DMS53 (cell line): ENCODE results near the gene GDF10.

Experiments used
- DNase-seq: peaks from one replicate; lab custom pipeline; 2025; lab: John Stamatoyannopoulos, UW

The GDF10 gene

DNA sequence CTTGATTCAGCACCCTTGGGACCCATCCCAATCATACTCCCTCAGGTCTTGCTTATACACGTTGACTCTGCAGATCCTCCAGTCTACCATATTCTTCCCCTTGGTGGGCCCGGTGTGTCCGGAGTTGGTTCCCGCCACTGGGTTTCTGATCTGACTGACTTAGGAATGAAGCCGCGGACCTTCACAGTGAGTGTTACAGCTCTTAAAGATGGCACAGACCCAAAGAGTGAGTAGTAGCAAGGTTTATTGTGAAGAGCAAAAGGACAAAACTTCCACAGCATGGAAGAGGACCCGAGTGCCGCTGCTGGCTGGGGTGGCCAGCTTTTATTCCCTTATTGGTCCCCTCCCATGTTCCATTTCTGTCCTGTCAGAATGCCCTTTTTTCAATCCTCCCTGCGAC lies 5.9 kb upstream of the GDF10 start:
- no peak for DNase-seq

DNA sequence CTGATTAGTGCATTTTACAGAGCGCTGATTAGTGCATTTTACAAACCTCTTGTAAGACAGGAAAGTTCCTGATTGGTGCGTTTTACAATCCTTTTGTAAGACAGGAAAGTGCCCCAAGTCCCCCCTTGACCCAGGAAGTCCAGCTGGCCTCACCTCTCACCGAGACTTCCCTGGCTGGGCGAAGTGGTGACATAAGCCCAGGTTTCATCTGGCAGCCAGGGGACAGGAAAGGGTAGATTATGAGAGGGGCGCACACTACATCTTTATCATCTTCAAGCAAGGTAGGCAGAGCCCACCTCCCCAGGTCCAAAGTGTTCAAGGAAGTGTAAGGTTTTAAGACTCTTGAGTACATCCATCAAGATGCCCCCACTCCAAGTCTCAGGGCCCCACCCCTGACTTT lies 5.5 kb upstream of the GDF10 start:
- DNase-seq: no peak

DNA sequence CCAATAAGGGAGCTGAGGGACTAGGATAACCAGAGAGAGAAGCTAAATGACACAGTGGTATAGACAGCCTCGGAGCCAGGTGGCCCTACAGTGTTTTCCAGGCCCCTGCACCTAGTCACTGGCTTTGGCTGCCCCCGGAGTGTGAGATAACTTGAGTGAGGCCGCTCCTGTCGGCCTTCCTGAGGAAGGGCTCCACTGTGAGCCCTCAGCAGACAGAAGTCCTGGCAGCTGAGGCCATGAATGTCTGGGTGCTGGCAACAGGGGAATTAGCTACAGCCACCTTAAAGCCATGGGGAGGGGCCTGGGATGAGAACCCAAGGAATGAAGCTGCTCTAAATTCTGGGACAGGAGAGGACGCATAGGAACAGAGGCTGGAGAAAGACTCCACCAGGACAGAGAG lies 4.6 kb upstream of the GDF10 start:
- no peak for DNase-seq

DNA sequence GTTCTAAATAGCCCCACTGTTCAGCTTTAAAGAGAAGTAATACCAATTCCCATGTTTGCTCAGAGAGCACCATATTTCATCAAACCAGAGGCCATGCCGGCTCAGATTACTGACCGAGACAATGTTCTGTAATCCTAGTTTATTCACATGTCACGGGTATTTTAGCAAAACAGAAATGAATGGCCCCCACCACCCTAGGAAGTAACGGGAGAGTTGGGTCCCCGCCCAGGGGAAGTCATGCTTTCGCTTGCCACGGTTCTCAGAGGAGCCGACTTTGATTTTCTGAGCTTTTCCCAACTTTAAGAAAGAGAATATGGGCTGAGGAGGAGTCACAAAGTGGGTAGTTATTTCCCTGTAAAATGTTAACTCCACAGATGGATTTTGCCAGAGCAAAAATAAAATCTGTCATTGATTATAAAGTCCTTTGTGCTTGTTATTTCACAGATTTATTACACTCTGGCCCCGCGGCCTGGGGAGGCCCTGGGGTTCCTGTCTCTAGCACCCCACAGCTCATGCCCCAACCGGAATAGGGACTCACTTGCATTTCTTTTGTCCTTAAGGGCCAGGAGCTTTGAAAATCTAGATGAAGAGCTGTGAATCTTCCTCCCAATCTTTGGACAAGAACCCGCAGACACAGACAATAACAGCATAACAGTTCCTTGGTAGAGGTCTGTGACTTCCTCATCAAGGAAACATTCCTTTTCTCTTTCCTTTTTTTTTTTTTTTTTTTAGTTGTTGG lies 3.7 kb upstream of the GDF10 start:
- no peak for DNase-seq

DNA sequence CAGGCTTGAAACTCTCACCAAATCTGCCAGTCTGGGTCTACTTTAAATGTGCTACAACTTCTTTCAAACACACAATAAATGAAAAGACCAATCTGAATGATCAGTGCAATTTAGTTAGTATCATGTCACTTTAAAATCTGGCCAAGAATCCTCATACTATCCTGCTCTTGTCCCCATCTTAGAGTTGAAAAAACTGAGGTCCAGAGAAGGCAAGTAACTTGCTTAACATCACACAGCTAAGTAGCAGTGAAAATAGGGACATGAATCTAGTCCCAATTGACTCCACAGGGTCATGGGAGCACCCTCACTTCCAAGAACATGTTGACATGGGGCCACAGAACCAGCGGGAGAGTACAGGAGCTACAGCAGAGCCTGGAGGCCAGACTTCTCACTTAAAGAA lies 3.1 kb upstream of the GDF10 start:
- no peak for DNase-seq

DNA sequence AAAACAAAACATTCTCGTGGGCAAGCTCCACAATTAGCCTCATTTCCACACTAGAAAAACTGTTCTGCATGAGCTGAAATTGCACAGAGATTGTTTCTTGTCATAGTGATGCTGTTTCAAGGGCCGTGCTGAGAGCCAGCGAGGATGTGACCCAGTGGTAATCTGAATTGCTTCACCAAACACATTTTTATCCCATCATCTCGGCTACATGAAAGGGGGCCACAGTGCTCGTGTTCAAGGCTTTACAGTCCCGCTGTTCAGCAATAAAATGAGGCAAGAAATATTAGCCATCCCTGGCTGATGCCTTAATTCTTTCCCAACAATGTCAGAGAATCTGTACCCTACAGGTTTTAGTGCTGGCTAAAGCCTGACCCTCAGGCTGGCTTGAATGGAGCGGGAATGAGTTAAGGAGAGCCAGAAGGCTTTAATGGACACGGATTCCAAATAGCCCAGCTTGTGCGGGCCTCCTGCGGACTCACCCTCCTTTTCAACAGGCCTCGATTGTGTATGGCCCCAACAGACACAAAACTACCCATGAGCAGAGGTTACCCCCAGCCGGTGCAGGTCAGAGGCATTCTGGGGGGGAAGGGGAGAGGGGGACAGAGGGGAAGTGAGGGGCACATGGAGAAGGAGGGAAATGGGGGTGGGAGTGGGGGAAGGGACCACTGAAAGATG lies 2.0 kb upstream of the GDF10 start:
- DNase-seq: no peak

DNA sequence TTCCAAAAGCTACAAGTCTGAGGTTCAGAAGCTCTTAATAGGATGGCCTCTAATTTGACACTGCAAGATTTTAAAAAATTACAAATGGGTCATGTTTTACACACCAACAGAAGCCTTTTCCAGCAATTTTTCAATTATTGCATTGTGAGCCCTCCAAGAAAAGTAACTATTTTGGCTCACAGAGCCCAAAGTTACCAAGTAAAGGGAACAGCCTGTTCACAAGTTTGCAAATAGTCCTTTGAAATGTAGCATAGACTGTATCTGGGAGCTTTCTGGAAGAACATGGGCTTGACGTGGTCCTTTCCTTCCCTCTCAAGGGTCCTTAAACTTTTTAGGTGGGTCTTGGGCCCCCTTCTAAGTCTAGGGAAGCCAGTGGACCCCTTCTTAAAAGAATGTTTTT lies 1.3 kb upstream of the GDF10 start:
- no peak for DNase-seq

DNA sequence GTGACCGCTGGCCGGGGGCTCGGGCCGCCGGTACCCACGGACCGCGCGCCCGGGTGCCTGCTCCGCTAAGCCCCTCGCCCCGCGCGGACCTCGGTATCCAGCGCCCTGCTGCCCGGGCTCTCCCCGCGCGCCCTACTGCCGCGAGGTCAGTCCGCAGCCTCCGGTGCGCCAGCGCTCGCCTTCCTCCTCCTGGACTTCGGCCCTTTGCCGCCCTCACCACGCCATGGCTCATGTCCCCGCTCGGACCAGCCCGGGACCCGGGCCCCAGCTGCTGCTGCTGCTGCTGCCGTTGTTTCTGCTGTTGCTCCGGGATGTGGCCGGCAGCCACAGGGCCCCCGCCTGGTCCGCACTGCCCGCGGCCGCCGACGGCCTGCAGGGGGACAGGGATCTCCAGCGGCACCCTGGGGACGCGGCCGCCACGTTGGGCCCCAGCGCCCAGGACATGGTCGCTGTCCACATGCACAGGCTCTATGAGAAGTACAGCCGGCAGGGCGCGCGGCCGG lies 483 bp downstream of the GDF10 start:
- DNase-seq: peak; percentile 46

DNA sequence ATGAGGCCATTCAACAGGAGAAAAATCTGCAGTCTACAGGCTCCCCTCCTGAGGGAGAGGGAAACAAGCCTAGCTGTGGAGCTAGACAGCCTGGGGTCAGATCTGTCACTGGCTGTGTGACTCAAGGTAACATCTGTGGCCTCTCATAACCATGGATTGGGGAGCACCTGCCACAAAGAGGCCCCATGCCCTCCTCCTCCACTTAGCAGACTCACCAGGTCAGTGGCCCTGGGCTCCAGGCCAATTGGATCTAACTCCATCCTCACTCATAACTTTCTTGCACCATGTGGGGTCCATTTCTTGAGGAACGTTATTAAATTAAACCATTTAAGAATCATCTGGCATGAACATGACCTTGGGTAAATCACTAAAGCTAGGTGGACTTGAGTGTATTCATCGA lies 1.8 kb downstream of the GDF10 start:
- DNase-seq: no peak

DNA sequence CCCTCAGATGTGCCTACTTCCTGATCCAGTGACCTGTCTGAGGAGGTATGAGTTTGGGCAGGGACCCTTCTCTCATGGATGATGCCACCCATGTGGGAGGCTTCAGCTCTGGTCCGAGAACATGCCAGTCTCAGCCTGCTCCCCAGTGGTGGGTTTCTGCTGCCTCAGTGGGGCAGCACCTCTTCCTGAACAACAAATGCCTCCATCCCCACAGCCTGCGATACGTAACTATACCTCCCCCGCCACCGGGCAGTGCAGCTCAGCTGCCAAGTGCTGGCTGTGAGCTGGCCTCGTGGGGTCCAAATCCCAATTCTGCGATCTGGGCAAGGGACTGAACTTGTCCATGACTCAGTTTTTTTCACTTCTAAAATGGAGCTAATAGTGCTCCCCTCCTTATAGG lies 3.1 kb downstream of the GDF10 start:
- DNase-seq: no peak

DNA sequence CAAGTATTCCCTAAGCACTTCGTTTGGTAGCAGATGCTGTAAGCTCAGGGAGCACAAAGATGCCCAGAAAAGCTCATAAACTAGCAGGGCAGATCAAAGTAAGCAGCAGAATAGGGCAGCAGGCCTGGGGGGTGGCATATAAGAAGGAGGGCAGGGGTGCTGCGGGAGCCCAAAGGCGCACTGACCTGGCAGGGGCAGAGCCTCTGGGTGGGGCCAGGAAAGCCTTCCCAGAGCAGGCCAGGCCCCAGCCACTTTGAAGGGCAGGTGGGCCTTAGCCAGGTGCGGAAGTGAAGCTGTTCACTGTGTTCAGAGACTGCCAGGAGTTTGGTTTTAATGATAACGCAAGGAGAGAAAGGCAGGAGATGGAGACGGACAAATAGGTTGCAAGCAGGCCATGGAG lies 3.9 kb downstream of the GDF10 start:
- no peak for DNase-seq

DNA sequence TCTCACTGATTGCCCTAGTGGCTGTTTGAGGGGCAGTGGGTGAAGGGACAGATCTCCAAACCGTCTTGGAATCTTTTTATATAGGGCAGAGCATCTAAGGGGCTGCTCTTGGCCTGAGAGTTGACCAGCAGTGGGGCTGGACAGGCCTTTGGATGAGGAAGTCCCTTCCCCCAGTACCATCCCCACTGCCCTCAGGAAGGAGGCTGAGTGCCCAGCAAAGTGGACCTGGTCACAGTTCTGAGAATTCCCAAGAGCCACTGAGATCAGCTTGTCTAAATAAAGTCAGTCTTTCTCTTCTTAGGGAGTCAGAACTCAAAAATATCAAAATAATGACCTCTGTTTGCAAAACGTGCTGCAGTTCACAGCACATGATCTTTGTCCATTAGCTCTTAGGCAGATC lies 5.6 kb downstream of the GDF10 start:
- DNase-seq: no peak

DNA sequence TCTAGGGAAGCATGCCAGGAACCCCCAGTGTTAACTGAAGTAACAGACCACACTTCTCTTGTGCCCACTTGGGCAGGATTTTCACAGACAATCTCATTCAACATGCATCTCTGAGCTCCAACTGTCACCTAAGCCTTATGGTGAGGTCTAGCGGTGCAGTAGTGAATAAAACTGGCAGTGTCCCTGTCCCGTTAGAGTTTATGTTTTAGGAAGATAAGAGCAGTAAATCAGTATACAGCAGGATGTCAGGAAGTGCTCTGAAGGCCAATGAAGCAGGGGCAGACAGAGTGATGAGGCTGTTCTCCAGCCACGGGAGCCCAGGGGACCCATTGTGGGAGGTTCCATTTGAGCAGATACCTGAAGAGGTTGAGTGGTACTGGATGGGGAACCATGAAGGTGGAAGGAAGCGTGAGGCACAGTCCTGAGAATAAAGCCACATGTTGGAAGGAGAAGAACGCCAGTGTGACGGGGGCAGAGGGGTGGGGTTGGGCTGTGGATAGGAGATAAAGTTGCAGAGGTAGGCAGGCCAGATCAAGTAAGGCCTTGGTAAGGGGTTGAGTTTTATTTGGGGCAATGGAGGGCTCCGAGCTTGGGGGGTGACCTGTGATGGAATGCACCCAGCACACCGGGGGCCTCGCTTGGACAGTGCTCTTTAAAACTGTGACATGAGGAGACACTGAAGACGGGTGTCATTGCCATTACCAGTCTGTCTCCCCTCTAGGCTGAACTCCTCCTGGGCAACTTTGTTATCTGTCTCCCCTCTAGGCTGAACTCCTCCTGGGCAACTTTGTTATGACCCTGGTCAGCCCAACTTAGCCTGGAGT lies 6.6 kb downstream of the GDF10 start:
- no peak for DNase-seq

DNA sequence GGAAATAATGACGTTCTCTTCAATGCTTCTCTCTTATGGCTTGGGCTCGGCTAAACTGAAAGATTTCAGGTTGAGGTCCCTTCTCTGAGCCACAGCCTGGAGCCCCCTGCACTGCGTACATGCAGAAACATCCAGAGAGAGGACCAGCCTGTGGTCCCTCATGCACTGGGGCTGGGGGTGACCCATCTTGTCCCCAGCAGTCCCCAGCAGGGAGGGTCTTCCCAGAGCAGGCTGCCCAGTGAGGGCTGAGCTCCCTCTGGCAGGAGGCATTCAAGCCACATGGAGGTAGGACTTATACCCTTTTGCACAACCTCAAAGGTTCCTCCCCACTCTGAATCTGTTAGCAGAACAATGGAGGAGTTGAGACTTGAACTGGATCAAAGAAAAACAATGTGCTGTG lies 7.4 kb downstream of the GDF10 start:
- no peak for DNase-seq

DNA sequence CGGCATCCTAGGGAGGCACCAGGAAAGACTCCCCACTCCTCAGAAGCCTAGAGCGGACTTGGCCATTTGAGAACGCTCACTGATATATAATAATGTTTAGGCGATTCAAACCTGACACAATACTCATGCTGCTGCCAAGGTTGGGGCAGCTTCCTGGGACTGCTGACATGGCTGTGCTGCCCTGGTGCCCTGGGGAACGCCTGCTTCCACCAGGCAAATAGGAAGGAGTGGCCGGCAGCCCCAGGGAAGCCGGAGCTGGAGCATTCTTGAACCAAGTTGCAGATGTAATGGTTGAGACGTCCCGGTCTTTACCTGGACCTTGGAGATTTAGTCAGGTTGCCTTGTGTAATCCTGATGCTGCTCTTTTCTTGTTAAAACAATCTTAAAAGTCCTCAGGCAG lies 8.8 kb downstream of the GDF10 start:
- DNase-seq: no peak

DNA sequence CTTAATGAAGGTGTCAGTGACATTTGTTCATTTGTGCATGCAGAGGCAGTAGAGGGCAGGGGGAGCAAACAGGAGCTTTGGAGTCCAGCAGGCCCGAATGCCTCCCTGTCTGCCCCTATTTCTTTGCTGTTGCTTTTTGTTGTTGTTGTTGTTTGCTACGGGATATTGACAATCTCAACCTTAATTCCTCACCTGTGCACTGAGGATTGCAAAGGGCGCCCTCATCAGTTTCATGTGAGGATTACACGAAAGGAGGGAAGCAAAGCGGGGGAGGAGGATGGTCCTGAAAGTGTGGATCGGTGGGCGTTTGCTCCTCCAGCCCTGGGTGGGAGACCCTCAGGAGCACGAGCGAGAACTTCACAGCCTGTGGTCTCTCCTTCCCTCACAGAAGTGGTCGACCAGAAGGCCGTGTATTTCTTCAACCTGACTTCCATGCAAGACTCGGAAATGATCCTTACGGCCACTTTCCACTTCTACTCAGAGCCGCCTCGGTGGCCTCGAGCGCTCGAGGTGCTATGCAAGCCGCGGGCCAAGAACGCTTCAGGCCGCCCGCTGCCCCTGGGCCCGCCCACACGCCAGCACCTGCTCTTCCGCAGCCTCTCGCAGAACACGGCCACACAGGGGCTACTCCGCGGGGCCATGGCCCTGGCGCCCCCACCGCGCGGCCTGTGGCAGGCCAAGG lies 9.6 kb downstream of the GDF10 start:
- DNase-seq: peak; percentile 29

DNA sequence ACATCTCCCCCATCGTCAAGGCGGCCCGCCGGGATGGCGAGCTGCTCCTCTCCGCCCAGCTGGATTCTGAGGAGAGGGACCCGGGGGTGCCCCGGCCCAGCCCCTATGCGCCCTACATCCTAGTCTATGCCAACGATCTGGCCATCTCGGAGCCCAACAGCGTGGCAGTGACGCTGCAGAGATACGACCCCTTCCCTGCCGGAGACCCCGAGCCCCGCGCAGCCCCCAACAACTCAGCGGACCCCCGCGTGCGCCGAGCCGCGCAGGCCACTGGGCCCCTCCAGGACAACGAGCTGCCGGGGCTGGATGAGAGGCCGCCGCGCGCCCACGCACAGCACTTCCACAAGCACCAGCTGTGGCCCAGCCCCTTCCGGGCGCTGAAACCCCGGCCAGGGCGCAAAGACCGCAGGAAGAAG lies 10.1 kb downstream of the GDF10 start:
- DNase-seq: no peak

DNA sequence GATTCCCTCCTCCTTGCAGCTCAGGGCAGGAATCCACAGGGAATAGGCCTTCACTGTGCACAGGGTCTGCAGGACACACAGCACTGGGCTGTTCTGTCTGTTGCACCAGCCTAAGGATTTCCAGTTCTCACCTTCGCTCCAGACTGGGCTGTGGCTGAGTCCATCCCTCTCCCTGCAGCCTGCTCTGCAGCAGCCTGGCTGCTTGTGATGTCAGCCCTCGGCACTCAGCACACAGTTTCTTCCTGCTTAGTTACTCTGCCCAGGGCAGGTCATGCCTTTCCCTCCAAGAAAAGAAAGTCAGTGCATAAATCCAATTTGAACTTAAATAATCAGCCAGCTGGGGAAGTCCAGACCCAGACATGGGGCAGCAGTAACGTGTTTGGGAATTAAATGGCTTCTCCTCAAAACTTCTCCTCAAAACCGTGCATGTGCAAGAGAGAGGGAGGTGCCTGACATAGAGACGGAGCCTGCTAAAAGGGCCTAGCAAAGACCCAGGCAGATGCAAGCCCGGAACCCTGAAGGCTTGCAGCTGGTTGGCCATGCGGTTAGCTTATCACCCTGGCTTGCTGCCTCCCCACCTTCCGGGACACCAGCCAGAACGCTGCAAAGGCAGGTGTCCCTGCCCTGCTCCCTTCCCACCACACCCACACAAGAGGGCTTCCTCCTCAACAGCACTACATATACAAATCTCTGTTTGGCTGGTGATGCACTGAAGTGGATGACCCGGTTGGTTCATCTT lies 11.4 kb downstream of the GDF10 start:
- DNase-seq: peak; percentile 80

DNA sequence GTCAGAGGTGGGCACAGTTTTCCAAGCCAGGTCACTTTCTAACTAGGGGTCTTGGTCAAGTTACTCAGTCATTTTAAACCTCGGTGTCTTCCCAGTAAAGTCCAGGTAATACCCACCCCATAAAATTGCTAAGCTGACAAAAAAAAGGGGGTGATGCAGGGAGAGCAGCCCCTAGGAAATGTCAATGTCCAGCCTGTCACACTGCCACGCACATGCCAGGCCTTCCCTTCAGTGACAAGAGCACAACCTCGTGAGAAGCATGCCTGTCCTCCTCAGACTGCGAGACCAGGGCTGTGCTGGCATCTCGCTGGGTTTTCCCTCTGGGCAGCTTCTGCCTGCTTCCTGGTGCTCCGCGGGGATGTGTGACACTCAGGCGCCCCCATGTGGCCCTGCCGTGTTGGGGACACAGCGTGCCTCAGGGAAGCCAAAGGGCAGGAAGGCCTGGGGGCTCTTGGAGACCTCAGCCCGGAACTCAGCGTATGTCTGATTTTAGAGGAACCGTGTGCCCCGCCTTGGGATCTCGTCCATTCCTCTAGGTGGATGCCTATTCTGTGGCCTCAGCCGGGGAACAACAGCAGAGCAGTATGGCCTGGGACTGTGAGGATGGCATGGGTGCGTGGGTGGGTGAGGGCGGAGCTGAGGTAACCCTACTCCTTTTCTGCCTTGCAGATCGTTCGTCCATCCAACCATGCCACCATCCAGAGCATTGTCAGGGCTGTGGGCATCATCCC lies 12.1 kb downstream of the GDF10 start:
- DNase-seq: peak; percentile 93

DNA sequence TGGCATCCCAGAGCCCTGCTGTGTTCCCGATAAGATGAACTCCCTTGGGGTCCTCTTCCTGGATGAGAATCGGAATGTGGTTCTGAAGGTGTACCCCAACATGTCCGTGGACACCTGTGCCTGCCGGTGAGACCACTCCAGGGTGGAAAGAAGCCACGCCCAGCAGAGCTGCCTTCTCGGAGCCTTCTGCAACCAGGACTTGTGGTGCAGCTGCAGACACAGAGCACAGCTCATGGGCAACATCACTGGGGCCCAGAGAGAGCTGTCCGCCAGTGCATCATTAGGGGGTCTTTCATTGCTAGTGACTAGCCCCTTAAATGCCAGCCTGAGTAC lies 12.6 kb downstream of the GDF10 start:
- no peak for DNase-seq

DNA sequence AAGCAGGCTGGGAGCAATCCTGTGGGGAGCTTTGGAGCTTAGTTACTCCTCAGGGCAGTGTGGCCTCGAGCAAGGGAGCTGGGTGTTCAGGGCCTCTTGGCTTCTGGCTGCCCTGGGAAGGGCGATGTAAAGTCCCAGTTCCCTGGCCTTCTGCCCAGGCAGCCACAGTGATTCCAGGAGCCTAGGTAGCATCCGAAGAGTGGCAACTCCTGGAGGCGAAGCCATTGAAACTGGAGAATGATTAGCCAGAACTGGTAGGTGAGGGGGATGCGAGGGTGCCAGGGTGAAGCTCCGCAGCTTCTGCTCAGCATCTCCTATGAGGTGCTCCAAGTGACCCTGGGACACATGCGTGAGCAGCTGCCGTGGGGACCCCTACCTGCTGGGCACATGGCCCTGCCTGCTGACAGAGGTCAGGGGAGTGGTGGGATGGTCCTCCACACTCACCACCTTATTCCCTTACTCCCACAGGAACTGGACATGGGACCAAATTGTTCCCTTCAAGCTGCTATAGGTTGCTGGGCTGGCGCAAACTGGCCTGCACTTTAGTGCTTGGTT lies 14.5 kb downstream of the GDF10 start:
- no peak for DNase-seq
